ENCODE measurements around the gene PHLDB2.

- TF ChIP-seq CTCF (IDR thresholded peaks at IDR 0.05) (no peak), POLR2A (IDR thresholded peaks at IDR 0.05) (no peak)
These were observed 117.2 kb downstream of the PHLDB2 start for GRCh38 chr3:111976254-111976653.
